Endothelial cell of umbilical vein (primary cell): ENCODE results near the gene ZBTB18. TPM values are rescaled to one million over a fixed set of nuclear protein-coding genes. Genes with fewer than 3 reads are reported as not detected.

Experiments
- BruUV-seq: library from RNA; stranded (reverse); fragments of 400-500 nt; replicated peaks from 2 replicates; lab custom pipeline; 2021; lab: Mats Ljungman, UMichigan
- CTCF ChIA-PET: fragments of 300-600, 350-600 bp; sonication (Branson Sonifier 250); formaldehyde crosslinking; loops from one replicate; lab custom pipeline; 2021; ENCODE audit warnings: antibody characterized with exemption, inconsistent platforms; lab: Charles Lee
- POLR2A ChIA-PET: fragments of 300-600, 350-600 bp; sonication (Branson Sonifier 250); formaldehyde crosslinking; loops from one replicate; lab custom pipeline; 2021; ENCODE audit warnings: antibody characterized with exemption, inconsistent platforms; lab: Charles Lee
- DNase-seq: peaks from one replicate; pipeline ENCODE4 v3.0.0-alpha.2; 2011; ENCODE audit warnings: low read depth, low spot score
- FAIRE-seq: peaks from 2 replicates; lab custom pipeline; 2011; peaks lifted over from hg19 to GRCh38; lab: Jason Lieb, UNC
- H2AFZ ChIP-seq: 2 replicates; pipeline ENCODE4 v1.6.0; 2012; ENCODE audit warnings: low read depth, low read length, control low read depth, inconsistent platforms
- H3K27ac ChIP-seq: 2 replicates; pipeline ENCODE4 v1.5.1; 2011; ENCODE audit warnings: low read depth, mild to moderate bottlenecking, control low read depth, low read length, moderate library complexity; ENCODE audit not compliant: insufficient read depth
- H3K27me3 ChIP-seq, 2 experiments: 2 replicates each; pipeline versions ENCODE4 v1.6.0 to v1.6.1; 2011; ENCODE audit warnings: low read length in 2 of 2, mixed read lengths in 1 of 2; ENCODE audit not compliant: control insufficient read depth in 2 of 2, insufficient read depth in 2 of 2
- H3K36me3 ChIP-seq, 2 experiments: 2 replicates in 1 of 2; 3 replicates in 1 of 2; pipeline ENCODE4 v1.5.1; 2011; ENCODE audit warnings: low read length in 2 of 2, mild to moderate bottlenecking in 1 of 2, moderate library complexity in 1 of 2; ENCODE audit not compliant: control insufficient read depth in 2 of 2, insufficient read depth in 2 of 2; ENCODE audit errors: extremely low read depth in 1 of 2
- H3K4me1 ChIP-seq: 3 replicates; pipeline ENCODE4 v1.5.1; 2011; ENCODE audit warnings: mild to moderate bottlenecking, low read length; ENCODE audit not compliant: control insufficient read depth, insufficient read depth; ENCODE audit errors: extremely low read depth
- H3K4me2 ChIP-seq: 2 replicates; pipeline ENCODE4 v1.6.1; 2011; ENCODE audit warnings: low read length, control low read depth, mixed read lengths; ENCODE audit not compliant: insufficient read depth
- H3K4me3 ChIP-seq, 3 experiments: fragments of 200-600 bp in 1 of 3; sonication (generic), shearing (Covaris generic) in 1 of 3; replicated peaks in 1 of 3; 2 replicates each; pipeline ENCODE4 v1.5.1; 2011 to 2016; ENCODE audit warnings: control low read depth in 3 of 3, low read length in 3 of 3, mild to moderate bottlenecking in 2 of 3, inconsistent platforms in 1 of 3, low read depth in 1 of 3, moderate library complexity in 1 of 3; ENCODE audit not compliant: insufficient read depth in 1 of 3
- H3K79me2 ChIP-seq: 2 replicates; pipeline ENCODE4 v1.6.0; 2012; ENCODE audit warnings: low read length, inconsistent platforms; ENCODE audit not compliant: control insufficient read depth, insufficient read depth
- H3K9ac ChIP-seq: replicated peaks from 2 replicates; pipeline ENCODE3; 2011; ENCODE audit warnings: low read length, control low read depth; ENCODE audit not compliant: insufficient read depth; ENCODE audit errors: extremely low read depth
- H3K9me1 ChIP-seq: replicated peaks from 3 replicates; pipeline ENCODE4 v1.6.0; 2011; ENCODE audit warnings: mild to moderate bottlenecking, low read length; ENCODE audit not compliant: control insufficient read depth, insufficient read depth; ENCODE audit errors: extremely low read depth
- H3K9me3 ChIP-seq: replicated peaks from 2 replicates; pipeline ENCODE4 v1.5.1; 2012; ENCODE audit warnings: low read length, inconsistent platforms; ENCODE audit not compliant: control insufficient read depth, insufficient read depth
- H4K20me1 ChIP-seq: replicated peaks from 2 replicates; pipeline ENCODE3; 2011; ENCODE audit warnings: mild to moderate bottlenecking, low read length; ENCODE audit not compliant: control insufficient read depth, insufficient read depth; ENCODE audit errors: extremely low read depth
- CTCF ChIP-seq, 2 donors: IDR thresholded peaks; 1 replicate in 1 of 2; 2 replicates in 1 of 2; pipeline ENCODE4 v1.5.1; 2011; ENCODE audit warnings: low read length in 2 of 2, mild to moderate bottlenecking in 2 of 2, moderate library complexity in 2 of 2, control low read depth in 1 of 2, inconsistent platforms in 1 of 2, low read depth in 1 of 2; ENCODE audit not compliant: insufficient read depth in 1 of 2; ENCODE audit errors: extremely low read depth in 1 of 2
- EZH2 ChIP-seq: IDR thresholded peaks from 2 replicates; pipeline ENCODE4 v1.6.1; 2012; ENCODE audit warnings: borderline replicate concordance, low read depth, mild to moderate bottlenecking, moderate library complexity, low read length, inconsistent platforms; ENCODE audit not compliant: severe bottlenecking
- FOS ChIP-seq: IDR thresholded peaks from 2 replicates; pipeline ENCODE4 v1.6.1; 2011; ENCODE audit warnings: mild to moderate bottlenecking, low read length, moderate library complexity, borderline replicate concordance; ENCODE audit not compliant: insufficient read depth
- GATA2 ChIP-seq: IDR thresholded peaks from 2 replicates; pipeline ENCODE4 v1.7.0; 2011; ENCODE audit warnings: low read depth, mild to moderate bottlenecking, moderate library complexity, mixed read lengths, low read length; ENCODE audit not compliant: insufficient read length, insufficient read depth
- JUN ChIP-seq: IDR thresholded peaks from 2 replicates; pipeline ENCODE4 v1.6.1; 2011; ENCODE audit warnings: borderline replicate concordance, low read depth; ENCODE audit not compliant: insufficient read length, insufficient read depth
- MAX ChIP-seq: IDR thresholded peaks from 2 replicates; pipeline ENCODE4 v1.6.1; 2011; ENCODE audit not compliant: insufficient read depth, insufficient read length
- MYC ChIP-seq: IDR thresholded peaks from one replicate; pipeline ENCODE4 v1.6.1; 2011; ENCODE audit warnings: mild to moderate bottlenecking, low read depth, low read length
- POLR2A ChIP-seq: IDR thresholded peaks from 2 replicates; pipeline ENCODE4 v1.6.1; 2012; ENCODE audit warnings: low read depth, mild to moderate bottlenecking, control low read depth, low read length
- POLR2AphosphoS5 ChIP-seq: IDR thresholded peaks from 2 replicates; pipeline ENCODE4 v1.6.1; 2012; ENCODE audit warnings: low read depth, mild to moderate bottlenecking, control low read depth, low read length, moderate library complexity; ENCODE audit not compliant: insufficient read depth
- dilution Hi-C: fragments of 300-500 bp; cut with MboI; formaldehyde crosslinking; loops from one replicate; pipeline ENCODE4 v1.15.0; 2019; ENCODE audit warnings: low sequenced_read_pairs; ENCODE audit not compliant: extremely low pct_ligation_motif_present
- intact Hi-C: fragments of 100-400 bp; cut with micrococcal nuclease; formaldehyde crosslinking; loops from one replicate; pipeline ENCODE4 v1.10.0; 2022
- polyA plus RNA-seq, 4 experiments: library from polyadenylated mRNA; depleted of rRNA in 3 of 4; stranded (reverse) in 3 of 4; unstranded in 1 of 4; fragments of >200 nt; gene quantifications; 2 replicates each; pipeline versions ENCODE4 v1.2.1 to v1.2.3, GENCODE V29; 2011 to 2012; ENCODE audit warnings: missing spikeins in 1 of 4
- small RNA-seq: library from RNA; depleted of rRNA; stranded (forward); fragments of <200 nt; gene quantifications from one replicate; pipeline ENCODE3, GENCODE V24; 2012; ENCODE audit warnings: low replicate concordance, low read depth; ENCODE audit not compliant: insufficient read depth, insufficient read length
- total RNA-seq: library from RNA; stranded (reverse); gene quantifications from 2 replicates; pipeline ENCODE4 v1.2.3, GENCODE V29; 2021

ZBTB18 gene
- total and polyA plus RNA-seq, 2 donors (not counting 3 experiments of a cell fraction or from before 2014, with no cell fraction given): 15.5 to 21.1 TPM

GRCh38 chr1:244106176-244106575, 55.1 kb downstream of the ZBTB18 start:
- intact Hi-C loops (no loop called here), dilution Hi-C loops (no loop called here)
- no TSS peak for BruUV-seq
- CTCF ChIA-PET: interaction anchor here (0.8 kb wide), 1 partner anchor 32 kb away, joined by 3 read pairs; no protein-coding TSS in a partner anchor
- H3K9me1 ChIP-seq: no peaks in the 10 kb centered on the region
- TF ChIP-seq POLR2A: no peak
- TF ChIP-seq JUN: no peak
- TF ChIP-seq GATA2: no peak
- TF ChIP-seq CTCF (IDR thresholded peaks at IDR 0.05; ENCODE audit: extremely low read depth in 1 of 2, insufficient read depth in 1 of 2, low read depth in 1 of 2, low read length in 2 of 2): no peak
- no peak for TF ChIP-seq EZH2
- TF ChIP-seq POLR2AphosphoS5: no peak
- TF ChIP-seq MAX: no peak
- no peak for TF ChIP-seq MYC
- no peak for TF ChIP-seq FOS
- no peaks in the 10 kb centered on the region for H4K20me1 ChIP-seq
- DNase-seq (no peak), FAIRE-seq (no peak)
- no peak overlapping the region for H3K4me2 ChIP-seq
- no peaks in the 10 kb centered on the region for H3K9me3 ChIP-seq
- H2AFZ ChIP-seq: no peak overlapping the region
- H3K4me3 ChIP-seq: no peak overlapping the region
- H3K27me3 ChIP-seq: peaks cover 0 to 5% of the 10 kb centered on the region in 2 experiments
- H3K36me3 ChIP-seq: no peaks in the 10 kb centered on the region
- H3K4me1 ChIP-seq: peaks cover under 1% of the 10 kb centered on the region
- H3K79me2 ChIP-seq: no peaks in the 10 kb centered on the region
- POLR2A ChIA-PET: no interaction called here
- H3K9ac ChIP-seq: no peak overlapping the region
- H3K27ac ChIP-seq: no peak overlapping the region

Small RNA genes within 50 kb of the gene (small RNA-seq; reads per million reads assigned to genes)
- gene RN7SL148P: not detected

Other genes with a start within 250 kb of the ZBTB18 start
- gene AKT3, start 201.0 kb upstream of the ZBTB18 start, total RNA-seq: 97.1 and 98.2 TPM in 2 replicates
- gene AKT3, start 201.0 kb upstream of the ZBTB18 start, polyA plus RNA-seq: 18.2 and 20.6 TPM in 2 replicates